Liver (tissue), 9 donors: ENCODE measurements around the gene IFI16. TPM values are rescaled to one million over a fixed set of nuclear protein-coding genes. Genes with fewer than 3 reads are reported as not detected.

Source experiments
- DNase-seq: peaks from one replicate; pipeline ENCODE4 v3.0.0-alpha.2; 2017; ENCODE audit warnings: low spot score
- H3K27ac ChIP-seq, 2 donors: one replicate each; pipeline ENCODE4 v1.7.0; 2013; ENCODE audit warnings: inconsistent platforms in 2 of 2, low read length in 2 of 2, control low read depth in 1 of 2, low read depth in 1 of 2, mild to moderate bottlenecking in 1 of 2
- H3K27me3 ChIP-seq, 4 donors: one replicate each; pipeline versions ENCODE4 v1.6.1 to v1.7.0; 2013; ENCODE audit warnings: low read length in 3 of 4, inconsistent platforms in 1 of 4, mild to moderate bottlenecking in 1 of 4, moderate library complexity in 1 of 4; ENCODE audit not compliant: control insufficient read depth in 4 of 4, insufficient read depth in 4 of 4
- H3K36me3 ChIP-seq, 4 donors: one replicate each; pipeline versions ENCODE4 v1.6.1 to v1.7.0; 2013; ENCODE audit warnings: low read length in 3 of 4, mild to moderate bottlenecking in 3 of 4, low read depth in 1 of 4, moderate library complexity in 1 of 4; ENCODE audit not compliant: control insufficient read depth in 4 of 4, insufficient read depth in 3 of 4
- H3K4me1 ChIP-seq, 4 donors: one replicate each; pipeline versions ENCODE4 v1.6.1 to v1.7.0; 2013; ENCODE audit warnings: low read length in 3 of 4, mild to moderate bottlenecking in 3 of 4, moderate library complexity in 1 of 4; ENCODE audit not compliant: control insufficient read depth in 4 of 4, insufficient read depth in 4 of 4
- H3K4me3 ChIP-seq, 3 donors: one replicate each; pipeline versions ENCODE4 v1.6.1 to v1.7.0; 2013; ENCODE audit warnings: low read length in 3 of 3, control low read depth in 1 of 3, low read depth in 1 of 3, mild to moderate bottlenecking in 1 of 3
- H3K9ac ChIP-seq, 2 donors: one replicate each; pipeline ENCODE4 v1.7.0; 2013; ENCODE audit warnings: low read length in 2 of 2, mild to moderate bottlenecking in 2 of 2, moderate library complexity in 2 of 2, control low read depth in 1 of 2, low read depth in 1 of 2
- H3K9me3 ChIP-seq, 4 donors: one replicate each; pipeline versions ENCODE4 v1.6.1 to v1.7.0; 2013; ENCODE audit warnings: low read length in 3 of 4; ENCODE audit not compliant: control insufficient read depth in 4 of 4
- EGR1 ChIP-seq, 2 donors: IDR thresholded peaks; 2 replicates each; pipeline ENCODE4 v1.6.1; 2016 to 2018; ENCODE audit warnings: antibody characterized with exemption in 2 of 2, low read depth in 2 of 2
- FOXA1 ChIP-seq: IDR thresholded peaks from 2 replicates; pipeline ENCODE4 v1.6.1; 2016; ENCODE audit warnings: antibody characterized with exemption
- FOXA2 ChIP-seq: IDR thresholded peaks from 2 replicates; pipeline ENCODE4 v1.6.1; 2016; ENCODE audit warnings: antibody characterized with exemption
- GABPA ChIP-seq, 2 donors: IDR thresholded peaks in 1 of 2; conservative IDR thresholded peaks in 1 of 2; 2 replicates each; pipeline ENCODE4 v1.6.1; 2016; ENCODE audit warnings: antibody characterized with exemption in 2 of 2, mild to moderate bottlenecking in 1 of 2, moderate library complexity in 1 of 2
- HNF4A ChIP-seq, 2 donors: conservative IDR thresholded peaks; 2 replicates each; pipeline ENCODE4 v1.6.1; 2016; ENCODE audit warnings: antibody characterized with exemption in 2 of 2, mild to moderate bottlenecking in 2 of 2
- HNF4G ChIP-seq: IDR thresholded peaks from 2 replicates; pipeline ENCODE4 v1.6.1; 2016; ENCODE audit warnings: antibody characterized with exemption
- JUND ChIP-seq, 2 donors: IDR thresholded peaks; 2 replicates each; pipeline ENCODE4 v1.6.1; 2016; ENCODE audit warnings: antibody characterized with exemption in 2 of 2
- NR2F2 ChIP-seq: IDR thresholded peaks from 2 replicates; pipeline ENCODE4 v1.6.1; 2016; ENCODE audit warnings: antibody characterized with exemption
- RAD21 ChIP-seq, 2 donors: IDR thresholded peaks; 2 replicates each; pipeline ENCODE4 v1.6.1; 2016; ENCODE audit warnings: antibody characterized with exemption in 2 of 2, mild to moderate bottlenecking in 2 of 2
- RXRA ChIP-seq, 2 donors: IDR thresholded peaks; 2 replicates each; pipeline ENCODE4 v1.6.1; 2017 to 2018; ENCODE audit warnings: antibody characterized with exemption in 2 of 2, mild to moderate bottlenecking in 1 of 2
- SP1 ChIP-seq: IDR thresholded peaks from 2 replicates; pipeline ENCODE4 v1.6.1; 2018; ENCODE audit warnings: antibody characterized with exemption, mild to moderate bottlenecking
- TAF1 ChIP-seq: conservative IDR thresholded peaks from 2 replicates; pipeline ENCODE4 v1.6.1; 2016; ENCODE audit warnings: antibody characterized with exemption, mild to moderate bottlenecking
- WGBS: extraction: QIAGEN DNeasy Blood & Tissue Kit; methylation state at CpG from one replicate; pipeline ENCODE4 v1.1.7; 2013; 5-methylcytosine and 5-hydroxymethylcytosine counted together
- polyA plus RNA-seq, 2 donors: library from polyadenylated mRNA; stranded (reverse) in 1 of 2; unstranded in 1 of 2; fragments of 200-250 nt in 1 of 2; fragments of >200 nt in 1 of 2; fragmentation: Nextera tagmentation in 1 of 2; extraction: Ambion mirVana in 1 of 2; gene quantifications; one replicate each; pipeline versions ENCODE4 v1.2.1 to v1.2.3, GENCODE V29; 2013 to 2015
- total RNA-seq, 2 donors: library from RNA; depleted of rRNA; stranded (reverse); fragments of >200 nt; gene quantifications; one replicate each; pipeline ENCODE4 v1.2.3, GENCODE V29; 2014
- TF ChIP-seq, protein P1 (sequence below): IDR thresholded peaks from 2 replicates; pipeline ENCODE4 v1.6.1; 2016; ENCODE audit warnings: antibody characterized with exemption, mild to moderate bottlenecking
- TF ChIP-seq, protein P2 (sequence below): IDR thresholded peaks from 2 replicates; pipeline ENCODE4 v1.6.1; 2016; ENCODE audit warnings: antibody characterized with exemption
- TF ChIP-seq, protein P3 (sequence below): IDR thresholded peaks from 2 replicates; pipeline ENCODE4 v1.6.1; 2016; ENCODE audit warnings: antibody characterized with exemption
- TF ChIP-seq, protein P4 (sequence below): fragments of 150-350 bp; IDR thresholded peaks from 2 replicates; pipeline ENCODE4 v1.5.1; 2017; ENCODE audit warnings: improper control_type of control experiment, low read depth, low read length; ENCODE audit not compliant: missing input control
- TF ChIP-seq, protein P5 (sequence below): IDR thresholded peaks from 2 replicates; pipeline ENCODE4 v1.6.1; 2016; ENCODE audit warnings: antibody characterized with exemption
- donor health status: healthy.
- donor health status: healthy.
- donor health status: healthy.
- donor health status: healthy.
- donor health status: healthy.

The IFI16 gene
- total and polyA plus RNA-seq, 4 donors, result 7.9 to 10.3 (median 9.0) TPM

DNA sequence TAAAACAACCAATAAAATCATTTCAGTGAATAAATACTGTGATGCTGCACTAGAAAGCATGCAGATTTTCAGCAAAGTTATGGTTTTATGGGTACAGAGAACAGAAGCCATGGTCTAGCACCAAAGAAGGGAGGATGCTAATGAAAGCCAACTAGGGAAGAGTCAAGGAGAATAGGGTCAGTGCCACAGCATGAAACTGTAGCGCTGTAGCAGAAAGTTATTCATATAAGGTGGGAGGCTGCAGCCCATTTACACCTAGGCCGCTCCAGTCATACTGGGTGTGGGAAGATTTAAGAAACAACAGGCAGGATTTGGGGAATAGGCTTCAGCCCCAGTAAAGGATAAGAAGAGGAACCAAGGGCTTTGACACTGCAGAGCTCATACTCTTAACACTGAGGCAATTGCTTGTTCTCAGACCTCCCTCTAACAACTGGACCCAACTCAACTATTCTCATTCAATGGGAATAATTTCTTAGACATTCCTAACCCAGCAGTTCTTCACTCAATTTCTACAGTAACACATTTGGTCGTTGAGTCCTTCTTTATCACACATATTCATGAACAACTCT is 4.4 kb downstream of the IFI16 start:
- TF ChIP-seq EGR1 (IDR thresholded peaks at IDR 0.05; ENCODE audit: low read depth in 2 of 2) (no peak), FOXA1 (no peak), GABPA (IDR thresholded peaks at IDR 0.05 in 1 of 2, conservative IDR thresholded peaks at IDR 0.05 in 1 of 2) (no peak), RAD21 (IDR thresholded peaks at IDR 0.05) (no peak), JUND (IDR thresholded peaks at IDR 0.05) (no peak), TAF1 (no peak), FOXA2 (no peak), HNF4A (conservative IDR thresholded peaks at IDR 0.05) (no peak), HNF4G (no peak), SP1 (no peak), NR2F2 (no peak)
- TF ChIP-seq, protein P1, sequence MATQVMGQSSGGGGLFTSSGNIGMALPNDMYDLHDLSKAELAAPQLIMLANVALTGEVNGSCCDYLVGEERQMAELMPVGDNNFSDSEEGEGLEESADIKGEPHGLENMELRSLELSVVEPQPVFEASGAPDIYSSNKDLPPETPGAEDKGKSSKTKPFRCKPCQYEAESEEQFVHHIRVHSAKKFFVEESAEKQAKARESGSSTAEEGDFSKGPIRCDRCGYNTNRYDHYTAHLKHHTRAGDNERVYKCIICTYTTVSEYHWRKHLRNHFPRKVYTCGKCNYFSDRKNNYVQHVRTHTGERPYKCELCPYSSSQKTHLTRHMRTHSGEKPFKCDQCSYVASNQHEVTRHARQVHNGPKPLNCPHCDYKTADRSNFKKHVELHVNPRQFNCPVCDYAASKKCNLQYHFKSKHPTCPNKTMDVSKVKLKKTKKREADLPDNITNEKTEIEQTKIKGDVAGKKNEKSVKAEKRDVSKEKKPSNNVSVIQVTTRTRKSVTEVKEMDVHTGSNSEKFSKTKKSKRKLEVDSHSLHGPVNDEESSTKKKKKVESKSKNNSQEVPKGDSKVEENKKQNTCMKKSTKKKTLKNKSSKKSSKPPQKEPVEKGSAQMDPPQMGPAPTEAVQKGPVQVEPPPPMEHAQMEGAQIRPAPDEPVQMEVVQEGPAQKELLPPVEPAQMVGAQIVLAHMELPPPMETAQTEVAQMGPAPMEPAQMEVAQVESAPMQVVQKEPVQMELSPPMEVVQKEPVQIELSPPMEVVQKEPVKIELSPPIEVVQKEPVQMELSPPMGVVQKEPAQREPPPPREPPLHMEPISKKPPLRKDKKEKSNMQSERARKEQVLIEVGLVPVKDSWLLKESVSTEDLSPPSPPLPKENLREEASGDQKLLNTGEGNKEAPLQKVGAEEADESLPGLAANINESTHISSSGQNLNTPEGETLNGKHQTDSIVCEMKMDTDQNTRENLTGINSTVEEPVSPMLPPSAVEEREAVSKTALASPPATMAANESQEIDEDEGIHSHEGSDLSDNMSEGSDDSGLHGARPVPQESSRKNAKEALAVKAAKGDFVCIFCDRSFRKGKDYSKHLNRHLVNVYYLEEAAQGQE, result no peak
- TF ChIP-seq, protein P2, sequence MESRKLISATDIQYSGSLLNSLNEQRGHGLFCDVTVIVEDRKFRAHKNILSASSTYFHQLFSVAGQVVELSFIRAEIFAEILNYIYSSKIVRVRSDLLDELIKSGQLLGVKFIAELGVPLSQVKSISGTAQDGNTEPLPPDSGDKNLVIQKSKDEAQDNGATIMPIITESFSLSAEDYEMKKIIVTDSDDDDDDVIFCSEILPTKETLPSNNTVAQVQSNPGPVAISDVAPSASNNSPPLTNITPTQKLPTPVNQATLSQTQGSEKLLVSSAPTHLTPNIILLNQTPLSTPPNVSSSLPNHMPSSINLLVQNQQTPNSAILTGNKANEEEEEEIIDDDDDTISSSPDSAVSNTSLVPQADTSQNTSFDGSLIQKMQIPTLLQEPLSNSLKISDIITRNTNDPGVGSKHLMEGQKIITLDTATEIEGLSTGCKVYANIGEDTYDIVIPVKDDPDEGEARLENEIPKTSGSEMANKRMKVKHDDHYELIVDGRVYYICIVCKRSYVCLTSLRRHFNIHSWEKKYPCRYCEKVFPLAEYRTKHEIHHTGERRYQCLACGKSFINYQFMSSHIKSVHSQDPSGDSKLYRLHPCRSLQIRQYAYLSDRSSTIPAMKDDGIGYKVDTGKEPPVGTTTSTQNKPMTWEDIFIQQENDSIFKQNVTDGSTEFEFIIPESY, result no peak
- TF ChIP-seq, protein P3, sequence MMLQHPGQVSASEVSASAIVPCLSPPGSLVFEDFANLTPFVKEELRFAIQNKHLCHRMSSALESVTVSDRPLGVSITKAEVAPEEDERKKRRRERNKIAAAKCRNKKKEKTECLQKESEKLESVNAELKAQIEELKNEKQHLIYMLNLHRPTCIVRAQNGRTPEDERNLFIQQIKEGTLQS, result no peak
- TF ChIP-seq, protein P4, sequence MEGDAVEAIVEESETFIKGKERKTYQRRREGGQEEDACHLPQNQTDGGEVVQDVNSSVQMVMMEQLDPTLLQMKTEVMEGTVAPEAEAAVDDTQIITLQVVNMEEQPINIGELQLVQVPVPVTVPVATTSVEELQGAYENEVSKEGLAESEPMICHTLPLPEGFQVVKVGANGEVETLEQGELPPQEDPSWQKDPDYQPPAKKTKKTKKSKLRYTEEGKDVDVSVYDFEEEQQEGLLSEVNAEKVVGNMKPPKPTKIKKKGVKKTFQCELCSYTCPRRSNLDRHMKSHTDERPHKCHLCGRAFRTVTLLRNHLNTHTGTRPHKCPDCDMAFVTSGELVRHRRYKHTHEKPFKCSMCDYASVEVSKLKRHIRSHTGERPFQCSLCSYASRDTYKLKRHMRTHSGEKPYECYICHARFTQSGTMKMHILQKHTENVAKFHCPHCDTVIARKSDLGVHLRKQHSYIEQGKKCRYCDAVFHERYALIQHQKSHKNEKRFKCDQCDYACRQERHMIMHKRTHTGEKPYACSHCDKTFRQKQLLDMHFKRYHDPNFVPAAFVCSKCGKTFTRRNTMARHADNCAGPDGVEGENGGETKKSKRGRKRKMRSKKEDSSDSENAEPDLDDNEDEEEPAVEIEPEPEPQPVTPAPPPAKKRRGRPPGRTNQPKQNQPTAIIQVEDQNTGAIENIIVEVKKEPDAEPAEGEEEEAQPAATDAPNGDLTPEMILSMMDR, result no peak
- Histone ChIP-seq H3K4me1 (peaks cover 0 to 3% (median 0%) of the 10 kb centered on the region in 4 donors), H3K27ac (no peak overlapping the region), H3K27me3 (peaks cover 0 to 5% (median 0%) of the 10 kb centered on the region in 4 donors), H3K9ac (no peak overlapping the region), H3K36me3 (peaks cover 0 to 14% (median 1%) of the 10 kb centered on the region in 4 donors), H3K4me3 (no peak overlapping the region), H3K9me3 (no peaks in the 10 kb centered on the region)
- DNase-seq, result no peak
- WGBS, result 80% methylated on average over 3 of the region's 3 CpGs

DNA sequence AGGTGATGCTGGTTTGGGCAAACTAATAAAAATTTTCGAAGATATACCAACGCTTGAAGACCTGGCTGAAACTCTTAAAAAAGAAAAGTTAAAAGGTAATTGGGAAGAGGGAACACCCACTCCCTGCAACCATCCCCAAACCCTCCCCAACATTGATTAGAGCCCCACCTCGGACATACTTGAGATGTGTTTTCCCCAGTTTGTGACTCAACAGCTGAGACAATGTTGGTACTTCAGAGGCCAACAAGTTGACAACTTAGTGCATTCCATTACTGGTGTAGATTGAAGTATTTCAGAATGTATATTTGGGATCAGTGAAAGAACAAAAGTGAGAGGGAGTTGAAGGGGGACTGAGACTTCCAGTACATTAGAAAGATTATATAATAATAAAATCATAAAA is 5.1 kb downstream of the IFI16 start:
- H3K4me3 ChIP-seq, result no peak overlapping the region
- H3K36me3 ChIP-seq, result peaks cover 0 to 15% (median 2%) of the 10 kb centered on the region in 4 donors
- 72% methylated on average over 3 of the region's 3 CpGs for WGBS
- no peak for DNase-seq
- H3K9me3 ChIP-seq, result no peaks in the 10 kb centered on the region
- no peaks in the 10 kb centered on the region for H3K4me1 ChIP-seq
- H3K27me3 ChIP-seq, result peaks cover 0 to 4% (median 0%) of the 10 kb centered on the region in 4 donors
- H3K27ac ChIP-seq, result no peak overlapping the region
- H3K9ac ChIP-seq, result no peak overlapping the region
- TF ChIP-seq RXRA (IDR thresholded peaks at IDR 0.05) (no peak), NR2F2 (no peak), JUND (IDR thresholded peaks at IDR 0.05) (no peak), HNF4G (no peak), HNF4A (conservative IDR thresholded peaks at IDR 0.05) (no peak), GABPA (IDR thresholded peaks at IDR 0.05 in 1 of 2, conservative IDR thresholded peaks at IDR 0.05 in 1 of 2) (no peak), SP1 (no peak), EGR1 (IDR thresholded peaks at IDR 0.05; ENCODE audit: low read depth in 2 of 2) (no peak)
- TF ChIP-seq, protein P5, sequence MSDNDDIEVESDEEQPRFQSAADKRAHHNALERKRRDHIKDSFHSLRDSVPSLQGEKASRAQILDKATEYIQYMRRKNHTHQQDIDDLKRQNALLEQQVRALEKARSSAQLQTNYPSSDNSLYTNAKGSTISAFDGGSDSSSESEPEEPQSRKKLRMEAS, result no peak
- TF ChIP-seq, protein P3, result no peak
- TF ChIP-seq, protein P2, result no peak
- TF ChIP-seq, protein P4, result no peak
